Measurements from ENCODE around the gene CTBP2.

DNA sequence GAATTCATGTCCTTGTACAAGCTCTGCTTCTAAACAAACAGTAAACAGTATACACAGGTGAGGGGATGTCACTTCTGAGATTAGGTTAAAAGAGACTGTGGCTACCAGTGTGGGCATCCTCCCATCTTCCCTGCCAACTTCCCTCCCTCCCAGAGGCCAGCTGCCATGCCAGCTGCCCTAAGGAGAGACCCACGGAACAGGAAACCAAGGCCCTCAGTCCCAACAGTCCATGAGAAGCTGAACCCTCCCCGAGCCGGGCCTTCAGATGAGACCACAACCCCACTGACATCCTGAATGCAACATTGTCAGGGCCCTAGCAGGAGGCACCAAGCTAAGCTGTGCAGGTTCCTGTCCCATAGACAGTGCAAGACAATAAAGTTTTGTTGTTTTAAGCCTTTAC lies 106.1 kb downstream of the CTBP2 start:
- TF ChIP-seq EZH2 (IDR thresholded peaks at IDR 0.05; ENCODE audit: low read length), result no peak
- TF ChIP-seq, protein P1, sequence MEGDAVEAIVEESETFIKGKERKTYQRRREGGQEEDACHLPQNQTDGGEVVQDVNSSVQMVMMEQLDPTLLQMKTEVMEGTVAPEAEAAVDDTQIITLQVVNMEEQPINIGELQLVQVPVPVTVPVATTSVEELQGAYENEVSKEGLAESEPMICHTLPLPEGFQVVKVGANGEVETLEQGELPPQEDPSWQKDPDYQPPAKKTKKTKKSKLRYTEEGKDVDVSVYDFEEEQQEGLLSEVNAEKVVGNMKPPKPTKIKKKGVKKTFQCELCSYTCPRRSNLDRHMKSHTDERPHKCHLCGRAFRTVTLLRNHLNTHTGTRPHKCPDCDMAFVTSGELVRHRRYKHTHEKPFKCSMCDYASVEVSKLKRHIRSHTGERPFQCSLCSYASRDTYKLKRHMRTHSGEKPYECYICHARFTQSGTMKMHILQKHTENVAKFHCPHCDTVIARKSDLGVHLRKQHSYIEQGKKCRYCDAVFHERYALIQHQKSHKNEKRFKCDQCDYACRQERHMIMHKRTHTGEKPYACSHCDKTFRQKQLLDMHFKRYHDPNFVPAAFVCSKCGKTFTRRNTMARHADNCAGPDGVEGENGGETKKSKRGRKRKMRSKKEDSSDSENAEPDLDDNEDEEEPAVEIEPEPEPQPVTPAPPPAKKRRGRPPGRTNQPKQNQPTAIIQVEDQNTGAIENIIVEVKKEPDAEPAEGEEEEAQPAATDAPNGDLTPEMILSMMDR (optimal IDR thresholded peaks at IDR 0.05 in 1 of 3, IDR thresholded peaks at IDR 0.05 in 1 of 3, conservative IDR thresholded peaks at IDR 0.05 in 1 of 3; ENCODE audit: extremely low read depth in 1 of 3, insufficient read depth in 2 of 3, low read length in 3 of 3), result no peak

Measured in keratinocyte (primary cell).